ENCODE results near the gene ST14.

DNA sequence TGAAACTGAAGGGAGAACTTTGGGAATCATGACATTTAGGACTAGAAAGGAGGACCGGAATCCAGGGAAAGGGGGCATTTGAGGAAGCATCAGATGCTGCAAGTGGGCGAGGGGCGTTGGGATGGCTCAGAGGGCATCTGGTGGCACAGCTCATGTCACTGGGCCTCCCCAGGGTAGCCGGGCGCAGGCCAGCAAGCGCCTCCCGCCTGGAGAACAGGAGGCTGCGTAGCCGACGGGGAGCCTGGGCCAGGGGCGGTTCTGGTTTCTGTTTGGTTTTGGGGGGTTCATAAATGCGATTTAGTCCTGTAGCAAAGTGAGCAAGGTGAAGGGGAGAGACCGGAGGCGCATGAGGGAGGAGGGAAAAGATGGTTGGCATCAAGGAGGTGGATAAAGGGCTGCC, 443 bp upstream of the ST14 start:
- TF ChIP-seq CTCF (IDR thresholded peaks at IDR 0.05) (no peak), POLR2A (IDR thresholded peaks at IDR 0.05) (no peak)

Measured in heart left ventricle (tissue), 13 donors.